ENCODE results near the gene HIVEP2. TPM values are rescaled to one million over a fixed set of nuclear protein-coding genes. Genes with fewer than 3 reads are reported as not detected.

The HIVEP2 gene
- total RNA-seq, 1 experiment from 2014 or later = 10.3 TPM

DNA sequence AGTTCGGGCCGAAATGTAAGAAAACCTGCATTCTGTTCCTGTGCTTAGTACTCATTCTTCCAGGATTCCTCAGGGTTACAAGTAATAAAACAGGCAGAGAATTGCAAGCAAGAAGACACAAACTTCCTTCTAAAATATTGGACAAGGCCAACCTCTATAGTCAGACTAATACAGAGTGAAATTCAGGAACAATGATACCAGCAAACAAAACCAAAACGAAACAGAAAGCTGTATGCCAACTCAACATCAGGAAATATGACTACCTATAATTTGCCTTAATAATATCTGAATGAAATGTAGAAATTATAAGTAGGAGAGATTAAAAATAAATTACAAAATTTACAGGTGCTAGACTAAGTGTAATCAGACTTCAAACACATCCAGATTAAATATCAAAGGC lies 238.8 kb downstream of the HIVEP2 start:
- in situ Hi-C loops (cut with HindIII; ENCODE audit: low pct_unique_long_range_greater_than_20kb, low sequenced_read_pairs) (no loop called here), intact Hi-C loops (cut with micrococcal nuclease; ENCODE audit: unreplicated experiment) (no loop called here)
- Histone ChIP-seq H3K27me3 (ENCODE audit: control insufficient read depth, insufficient read depth, low read length) (no peaks in the 10 kb centered on the region), H3K4me1 (ENCODE audit: control insufficient read depth, insufficient read depth, low read length) (no peaks in the 10 kb centered on the region), H3K27ac (ENCODE audit: low read length) (no peak overlapping the region), H3K36me3 (ENCODE audit: control insufficient read depth, insufficient read depth, low read length) (no peaks in the 10 kb centered on the region), H3K4me3 (ENCODE audit: low read depth in 2 of 2, low read length in 2 of 2) (no peak overlapping the region), H3K9me3 (ENCODE audit: control insufficient read depth, insufficient read depth, low read depth, low read length) (no peaks in the 10 kb centered on the region)
- ChIA-PET CTCF (no interaction called here), POLR2A (no interaction called here)
- no TSS peak for BruUV-seq (replicated peaks)
- no peak for ATAC-seq
- DNase-seq (ENCODE audit: low read depth, low spot score) = no peak
- no peak for TF ChIP-seq SIN3A (IDR thresholded peaks at IDR 0.05; ENCODE audit: borderline replicate concordance, insufficient read depth, low read depth, low read length)
- no peak for TF ChIP-seq POLR2AphosphoS5 (IDR thresholded peaks at IDR 0.05; ENCODE audit: low read depth, low read length)
- TF ChIP-seq TCF7L2 (IDR thresholded peaks at IDR 0.05; ENCODE audit: low read depth, low read length) = no peak
- TF ChIP-seq, protein P1, sequence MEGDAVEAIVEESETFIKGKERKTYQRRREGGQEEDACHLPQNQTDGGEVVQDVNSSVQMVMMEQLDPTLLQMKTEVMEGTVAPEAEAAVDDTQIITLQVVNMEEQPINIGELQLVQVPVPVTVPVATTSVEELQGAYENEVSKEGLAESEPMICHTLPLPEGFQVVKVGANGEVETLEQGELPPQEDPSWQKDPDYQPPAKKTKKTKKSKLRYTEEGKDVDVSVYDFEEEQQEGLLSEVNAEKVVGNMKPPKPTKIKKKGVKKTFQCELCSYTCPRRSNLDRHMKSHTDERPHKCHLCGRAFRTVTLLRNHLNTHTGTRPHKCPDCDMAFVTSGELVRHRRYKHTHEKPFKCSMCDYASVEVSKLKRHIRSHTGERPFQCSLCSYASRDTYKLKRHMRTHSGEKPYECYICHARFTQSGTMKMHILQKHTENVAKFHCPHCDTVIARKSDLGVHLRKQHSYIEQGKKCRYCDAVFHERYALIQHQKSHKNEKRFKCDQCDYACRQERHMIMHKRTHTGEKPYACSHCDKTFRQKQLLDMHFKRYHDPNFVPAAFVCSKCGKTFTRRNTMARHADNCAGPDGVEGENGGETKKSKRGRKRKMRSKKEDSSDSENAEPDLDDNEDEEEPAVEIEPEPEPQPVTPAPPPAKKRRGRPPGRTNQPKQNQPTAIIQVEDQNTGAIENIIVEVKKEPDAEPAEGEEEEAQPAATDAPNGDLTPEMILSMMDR (IDR thresholded peaks at IDR 0.05) = no peak
- TF ChIP-seq, protein P2, sequence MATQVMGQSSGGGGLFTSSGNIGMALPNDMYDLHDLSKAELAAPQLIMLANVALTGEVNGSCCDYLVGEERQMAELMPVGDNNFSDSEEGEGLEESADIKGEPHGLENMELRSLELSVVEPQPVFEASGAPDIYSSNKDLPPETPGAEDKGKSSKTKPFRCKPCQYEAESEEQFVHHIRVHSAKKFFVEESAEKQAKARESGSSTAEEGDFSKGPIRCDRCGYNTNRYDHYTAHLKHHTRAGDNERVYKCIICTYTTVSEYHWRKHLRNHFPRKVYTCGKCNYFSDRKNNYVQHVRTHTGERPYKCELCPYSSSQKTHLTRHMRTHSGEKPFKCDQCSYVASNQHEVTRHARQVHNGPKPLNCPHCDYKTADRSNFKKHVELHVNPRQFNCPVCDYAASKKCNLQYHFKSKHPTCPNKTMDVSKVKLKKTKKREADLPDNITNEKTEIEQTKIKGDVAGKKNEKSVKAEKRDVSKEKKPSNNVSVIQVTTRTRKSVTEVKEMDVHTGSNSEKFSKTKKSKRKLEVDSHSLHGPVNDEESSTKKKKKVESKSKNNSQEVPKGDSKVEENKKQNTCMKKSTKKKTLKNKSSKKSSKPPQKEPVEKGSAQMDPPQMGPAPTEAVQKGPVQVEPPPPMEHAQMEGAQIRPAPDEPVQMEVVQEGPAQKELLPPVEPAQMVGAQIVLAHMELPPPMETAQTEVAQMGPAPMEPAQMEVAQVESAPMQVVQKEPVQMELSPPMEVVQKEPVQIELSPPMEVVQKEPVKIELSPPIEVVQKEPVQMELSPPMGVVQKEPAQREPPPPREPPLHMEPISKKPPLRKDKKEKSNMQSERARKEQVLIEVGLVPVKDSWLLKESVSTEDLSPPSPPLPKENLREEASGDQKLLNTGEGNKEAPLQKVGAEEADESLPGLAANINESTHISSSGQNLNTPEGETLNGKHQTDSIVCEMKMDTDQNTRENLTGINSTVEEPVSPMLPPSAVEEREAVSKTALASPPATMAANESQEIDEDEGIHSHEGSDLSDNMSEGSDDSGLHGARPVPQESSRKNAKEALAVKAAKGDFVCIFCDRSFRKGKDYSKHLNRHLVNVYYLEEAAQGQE (IDR thresholded peaks at IDR 0.05; ENCODE audit: insufficient read depth in 1 of 2, low read depth in 2 of 2, low read length in 1 of 2) = no peak

DNA sequence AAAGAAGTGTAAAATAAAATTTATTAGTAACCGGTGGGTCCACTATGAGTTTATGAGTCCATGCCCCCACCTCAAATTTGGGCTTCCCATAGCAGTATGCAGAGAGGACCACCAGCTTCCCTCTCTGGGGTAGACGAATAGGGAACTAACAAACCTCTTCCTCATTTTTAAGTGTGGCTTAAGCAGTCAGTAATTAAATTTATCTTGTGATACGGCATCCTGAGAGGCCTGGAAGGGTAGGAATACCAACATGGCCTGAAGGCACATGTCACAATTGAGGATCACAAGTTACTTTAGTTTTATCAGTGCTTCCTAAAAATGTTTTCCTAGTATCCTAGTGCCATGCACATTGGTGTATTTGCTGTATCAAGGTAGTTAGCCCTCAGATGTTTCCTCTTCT lies 239.9 kb downstream of the HIVEP2 start:
- TF ChIP-seq TCF7L2 (IDR thresholded peaks at IDR 0.05; ENCODE audit: low read depth, low read length) (no peak), POLR2AphosphoS5 (IDR thresholded peaks at IDR 0.05; ENCODE audit: low read depth, low read length) (no peak), SIN3A (IDR thresholded peaks at IDR 0.05; ENCODE audit: borderline replicate concordance, insufficient read depth, low read depth, low read length) (no peak)
- TF ChIP-seq, protein P1 (IDR thresholded peaks at IDR 0.05) = no peak
- TF ChIP-seq, protein P2 (IDR thresholded peaks at IDR 0.05; ENCODE audit: insufficient read depth in 1 of 2, low read depth in 2 of 2, low read length in 1 of 2) = no peak
- BruUV-seq (replicated peaks) = no TSS peak
- Histone ChIP-seq H3K27ac (ENCODE audit: low read length) (no peak overlapping the region), H3K4me3 (ENCODE audit: low read depth in 2 of 2, low read length in 2 of 2) (no peak overlapping the region), H3K4me1 (ENCODE audit: control insufficient read depth, insufficient read depth, low read length) (no peaks in the 10 kb centered on the region), H3K9me3 (ENCODE audit: control insufficient read depth, insufficient read depth, low read depth, low read length) (no peaks in the 10 kb centered on the region), H3K36me3 (ENCODE audit: control insufficient read depth, insufficient read depth, low read length) (no peaks in the 10 kb centered on the region), H3K27me3 (ENCODE audit: control insufficient read depth, insufficient read depth, low read length) (no peaks in the 10 kb centered on the region)
- intact Hi-C loops (cut with micrococcal nuclease; ENCODE audit: unreplicated experiment) = no loop called here
- POLR2A ChIA-PET = interaction anchor here (0.6 kb wide), 1 partner anchor 246 kb away, joined by 4 read pairs; no protein-coding TSS in a partner anchor
- in situ Hi-C loops (cut with HindIII; ENCODE audit: low pct_unique_long_range_greater_than_20kb, low sequenced_read_pairs) = no loop called here
- ATAC-seq (no peak), DNase-seq (ENCODE audit: low read depth, low spot score) (no peak)
- CTCF ChIA-PET = no interaction called here

All from Panc1 (cell line).